Esophagus (tissue), 2 donors: ENCODE data around the gene HTR1D. TPM values are rescaled to one million over a fixed set of nuclear protein-coding genes. Genes with fewer than 3 reads are reported as not detected.
"Not testable (repeated sequence)": the region's sequence is repeated elsewhere in the genome, so short reads cannot be mapped to it uniquely, and the experiment has no call there.

ENCODE experiments used
- H3K27ac ChIP-seq, 2 donors: one replicate each; pipeline ENCODE4 v1.5.1; 2013; ENCODE audit warnings: low read depth in 2 of 2, mild to moderate bottlenecking in 2 of 2, inconsistent platforms in 1 of 2, low read length in 1 of 2, moderate library complexity in 1 of 2
- H3K27me3 ChIP-seq, 2 donors: one replicate each; pipeline ENCODE4 v1.6.1; 2013; ENCODE audit warnings: low read length in 2 of 2, control low read depth in 1 of 2, mild to moderate bottlenecking in 1 of 2; ENCODE audit not compliant: insufficient read depth in 2 of 2, control insufficient read depth in 1 of 2
- H3K36me3 ChIP-seq, 2 donors: one replicate each; pipeline ENCODE4 v1.6.1; 2013; ENCODE audit warnings: low read length in 1 of 2; ENCODE audit not compliant: control insufficient read depth in 2 of 2, insufficient read depth in 2 of 2
- H3K4me1 ChIP-seq, 2 donors: one replicate each; pipeline ENCODE4 v1.6.1; 2013; ENCODE audit warnings: low read length in 1 of 2; ENCODE audit not compliant: control insufficient read depth in 2 of 2, insufficient read depth in 2 of 2
- H3K4me3 ChIP-seq, 2 donors: one replicate each; pipeline ENCODE4 v1.5.1; 2013; ENCODE audit warnings: low read length in 2 of 2, mild to moderate bottlenecking in 2 of 2, low read depth in 1 of 2, moderate library complexity in 1 of 2
- H3K9me3 ChIP-seq, 2 donors: one replicate each; pipeline ENCODE4 v1.6.1; 2013; ENCODE audit warnings: mild to moderate bottlenecking in 2 of 2, low read depth in 1 of 2, low read length in 1 of 2, moderate library complexity in 1 of 2; ENCODE audit not compliant: control insufficient read depth in 2 of 2, insufficient read depth in 1 of 2
- WGBS, 2 donors: extraction: QIAGEN DNeasy Blood & Tissue Kit; methylation state at CpG; one replicate each; pipeline ENCODE4 v1.1.7; 2013; 5-methylcytosine and 5-hydroxymethylcytosine counted together
- polyA plus RNA-seq, 2 donors: library from polyadenylated mRNA; stranded (reverse); fragments of 200-250 nt; gene quantifications; one replicate each; pipeline ENCODE4 v1.2.3, GENCODE V29; 2013
- donor health status: healthy with polysubstance abuse.
- donor health status: Bipolar disorder and iron deficiency.

HTR1D gene
- not detected for polyA plus RNA-seq

- peak within 1 kb of the TSS; percentile 32 to 49 for H3K4me3 ChIP-seq
- no peak within 1 kb of the TSS for H3K27ac ChIP-seq
- WGBS, 2 donors: 2 to 3% methylated on average over 36 to 45 of the region's 45 CpGs
- peaks cover 0 to 14% of the 10 kb centered on the region in 2 donors for H3K27me3 ChIP-seq
- no peaks in the 10 kb centered on the region for H3K36me3 ChIP-seq
- peaks cover 0 to 5% of the 10 kb centered on the region in 2 donors for H3K4me1 ChIP-seq
- H3K9me3 ChIP-seq: no peaks in the 10 kb centered on the region
Measured at GRCh38 chr1:23217421-23218115, at the start of gene HTR1D. HTR1D (minus strand) TSS chr1:23217502; CDS start chr1:23194219, 23,283 bp downstream.

- WGBS, 2 donors: 63 to 74% methylated on average over 3 of the region's 3 CpGs
- Histone ChIP-seq H3K36me3 (no peaks in the 10 kb centered on the region), H3K27ac (no peak overlapping the region), H3K27me3 (no peaks in the 10 kb centered on the region), H3K4me3 (no peak overlapping the region), H3K4me1 (no peaks in the 10 kb centered on the region), H3K9me3 (no peaks in the 10 kb centered on the region)
Measured at GRCh38 chr1:23263380-23263887, 46.1 kb upstream of the HTR1D start.

- not testable (repeated sequence) for H3K27me3 ChIP-seq, H3K4me3 ChIP-seq, H3K36me3 ChIP-seq, H3K27ac ChIP-seq, H3K9me3 ChIP-seq, H3K4me1 ChIP-seq
- WGBS, 2 donors: 60 to 82% methylated on average over 1 of the region's 2 CpGs
Measured at GRCh38 chr1:23258082-23258481, 40.8 kb upstream of the HTR1D start.

GRCh38 chr1:23257371-23257770, 40.1 kb upstream of the HTR1D start:
- not testable (repeated sequence) for H3K4me3 ChIP-seq, H3K36me3 ChIP-seq, H3K27me3 ChIP-seq, H3K4me1 ChIP-seq, H3K27ac ChIP-seq, H3K9me3 ChIP-seq
- WGBS, 2 donors: 93 to 96% methylated on average over 34 of the region's 34 CpGs

GRCh38 chr1:23254584-23254983, 37.3 kb upstream of the HTR1D start:
- 87 to 90% methylated on average over 5 of the region's 5 CpGs for WGBS, 2 donors
- Histone ChIP-seq H3K27me3 (no peaks in the 10 kb centered on the region), H3K27ac (no peak overlapping the region), H3K4me3 (no peak overlapping the region), H3K4me1 (no peaks in the 10 kb centered on the region), H3K36me3 (no peaks in the 10 kb centered on the region), H3K9me3 (no peaks in the 10 kb centered on the region)

- H3K4me1 ChIP-seq: no peaks in the 10 kb centered on the region
- no peaks in the 10 kb centered on the region for H3K36me3 ChIP-seq
- no peaks in the 10 kb centered on the region for H3K9me3 ChIP-seq
- H3K27ac ChIP-seq: no peak overlapping the region
- 79 to 94% methylated on average over 1 of the region's 1 CpG for WGBS, 2 donors
- no peak overlapping the region for H3K4me3 ChIP-seq
- H3K27me3 ChIP-seq: no peaks in the 10 kb centered on the region
Measured at GRCh38 chr1:23251812-23252211, 34.5 kb upstream of the HTR1D start.

GRCh38 chr1:23249787-23250454, 32.6 kb upstream of the HTR1D start:
- 45 to 48% methylated on average over 6 of the region's 6 CpGs for WGBS, 2 donors
- Histone ChIP-seq H3K4me1 (no peaks in the 10 kb centered on the region), H3K9me3 (no peaks in the 10 kb centered on the region), H3K36me3 (no peaks in the 10 kb centered on the region), H3K27ac (no peak overlapping the region), H3K27me3 (no peaks in the 10 kb centered on the region), H3K4me3 (no peak overlapping the region)

GRCh38 chr1:23247276-23247675, 30.0 kb upstream of the HTR1D start:
- Histone ChIP-seq H3K4me3 (no peak overlapping the region), H3K9me3 (no peaks in the 10 kb centered on the region), H3K36me3 (no peaks in the 10 kb centered on the region), H3K27me3 (no peaks in the 10 kb centered on the region), H3K27ac (no peak overlapping the region), H3K4me1 (no peaks in the 10 kb centered on the region)
- WGBS, 2 donors: 95 to 99% methylated on average over 6 of the region's 6 CpGs

GRCh38 chr1:23246274-23246673, 29.0 kb upstream of the HTR1D start:
- 82 to 93% methylated on average over 2 of the region's 2 CpGs for WGBS, 2 donors

More at GRCh38 chr1:23246274-23246673, 29.0 kb upstream of the HTR1D start:
- no peak overlapping the region for H3K4me3 ChIP-seq
- H3K27me3 ChIP-seq: no peaks in the 10 kb centered on the region
- no peaks in the 10 kb centered on the region for H3K9me3 ChIP-seq
- no peaks in the 10 kb centered on the region for H3K4me1 ChIP-seq
- H3K36me3 ChIP-seq: no peaks in the 10 kb centered on the region
- H3K27ac ChIP-seq: no peak overlapping the region
